Glutamatergic neuron (in vitro differentiated cells): ENCODE measurements around the gene PRORP. TPM values are rescaled to one million over a fixed set of nuclear protein-coding genes. Genes with fewer than 3 reads are reported as not detected.
"Not testable (repeated sequence)": the region's sequence is repeated elsewhere in the genome, so short reads cannot be mapped to it uniquely, and the experiment has no call there.

Experiments
- DNase-seq: peaks from one replicate; pipeline ENCODE4 v3.0.0; 2022
- H3K27ac Mint-ChIP-seq: one replicate; pipeline ENCODE4 v1.8.0; 2020; ENCODE audit warnings: mild to moderate bottlenecking, mixed read lengths, inconsistent platforms; ENCODE audit not compliant: unreplicated experiment
- H3K27me3 Mint-ChIP-seq: one replicate; pipeline ENCODE4 v1.8.0; 2020; ENCODE audit warnings: mild to moderate bottlenecking, moderate library complexity, mixed read lengths, inconsistent platforms; ENCODE audit not compliant: unreplicated experiment
- H3K36me3 Mint-ChIP-seq: one replicate; pipeline ENCODE4 v1.8.0; 2020; ENCODE audit warnings: mild to moderate bottlenecking, mixed read lengths, inconsistent platforms; ENCODE audit not compliant: unreplicated experiment
- H3K4me1 Mint-ChIP-seq: one replicate; pipeline ENCODE4 v1.8.0; 2020; ENCODE audit warnings: mild to moderate bottlenecking, low read depth, mixed read lengths, inconsistent platforms; ENCODE audit not compliant: unreplicated experiment
- H3K4me3 Mint-ChIP-seq: one replicate; pipeline ENCODE4 v1.8.0; 2020; ENCODE audit warnings: mild to moderate bottlenecking, mixed read lengths, inconsistent platforms; ENCODE audit not compliant: unreplicated experiment
- H3K9me3 Mint-ChIP-seq: one replicate; pipeline ENCODE4 v1.8.0; 2020; ENCODE audit warnings: mild to moderate bottlenecking, moderate library complexity, mixed read lengths, inconsistent platforms; ENCODE audit not compliant: unreplicated experiment
- CTCF ChIP-seq: fragments of 200-600 bp; sonication (generic); IDR thresholded peaks from one replicate; pipeline ENCODE4 v1.5.0; 2021; ENCODE audit not compliant: partially characterized antibody, unreplicated experiment
- total RNA-seq: library from RNA; stranded (reverse); fragmentation: NEBNext Ultra II Directional; extraction: Animal tissue kit (Norgen Biotek cat#: 25700); gene quantifications from one replicate; pipeline ENCODE4 v1.2.1, GENCODE V29; 2021; ENCODE audit not compliant: unreplicated experiment

The PRORP gene
- total RNA-seq, 1 donor from 2014 or later = 20.5 TPM

DNA sequence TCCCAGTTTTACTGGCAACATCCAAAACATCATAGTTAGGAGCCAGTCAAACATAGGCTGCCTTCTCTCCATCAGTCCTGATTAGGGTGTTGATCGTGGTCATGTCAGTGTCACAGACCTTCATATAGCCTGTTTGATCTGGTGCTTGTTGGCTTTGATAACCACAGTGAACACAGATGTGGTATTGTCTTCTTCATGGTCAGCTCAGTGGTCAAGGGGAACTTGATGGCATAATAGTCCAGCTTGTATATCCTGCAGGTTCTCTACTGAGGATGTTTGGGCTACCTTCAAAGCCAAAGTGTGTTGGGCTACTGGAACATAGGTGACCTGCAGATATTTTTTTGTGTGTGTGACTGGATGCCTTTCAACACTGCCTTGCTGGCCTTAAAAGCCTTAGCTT, 21.7 kb downstream of the PRORP start:
- no peak for TF ChIP-seq CTCF
- H3K27me3 Mint-ChIP-seq = no peaks in the 10 kb centered on the region
- no peaks in the 10 kb centered on the region for H3K4me1 Mint-ChIP-seq
- H3K36me3 Mint-ChIP-seq = no peaks in the 10 kb centered on the region
- no peak overlapping the region for H3K27ac Mint-ChIP-seq
- DNase-seq = no peak
- no peaks in the 10 kb centered on the region for H3K9me3 Mint-ChIP-seq
- no peak overlapping the region for H3K4me3 Mint-ChIP-seq

GRCh38 chr14:35146711-35147149, 24.4 kb downstream of the PRORP start:
- DNase-seq = no peak

DNA sequence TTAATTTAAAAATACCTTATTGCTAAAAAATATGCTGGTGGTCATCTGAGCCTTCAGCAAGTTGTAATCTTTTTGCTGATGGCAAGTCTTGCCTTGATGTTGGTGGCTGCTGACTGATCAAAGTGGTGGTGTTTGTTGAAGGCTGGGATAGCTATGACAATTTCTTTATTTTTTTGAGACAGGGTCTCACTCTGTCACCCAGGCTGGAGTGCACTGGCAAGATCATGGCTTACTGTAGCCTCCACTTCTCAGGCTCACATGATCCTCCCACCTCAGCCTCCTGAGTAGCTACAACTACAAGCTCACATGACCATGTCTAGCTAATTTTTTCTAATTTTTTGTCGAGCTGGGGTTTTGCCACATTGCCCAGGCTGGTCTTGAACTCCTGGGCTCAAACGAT, 24.8 kb downstream of the PRORP start:
- no peak overlapping the region for H3K4me3 Mint-ChIP-seq
- no peak for DNase-seq
- H3K4me1 Mint-ChIP-seq = peaks cover 6% of the 10 kb centered on the region
- no peak overlapping the region for H3K27ac Mint-ChIP-seq
- H3K27me3 Mint-ChIP-seq = no peaks in the 10 kb centered on the region
- H3K36me3 Mint-ChIP-seq = no peaks in the 10 kb centered on the region
- no peak for TF ChIP-seq CTCF
- peaks cover 3% of the 10 kb centered on the region for H3K9me3 Mint-ChIP-seq

More at GRCh38 chr14:35146711-35147149, 24.4 kb downstream of the PRORP start:
- H3K4me3 Mint-ChIP-seq = no peak overlapping the region
- no peak for TF ChIP-seq CTCF
- H3K9me3 Mint-ChIP-seq = peaks cover 3% of the 10 kb centered on the region
- H3K4me1 Mint-ChIP-seq = peaks cover 4% of the 10 kb centered on the region
- no peak overlapping the region for H3K27ac Mint-ChIP-seq
- no peaks in the 10 kb centered on the region for H3K36me3 Mint-ChIP-seq
- H3K27me3 Mint-ChIP-seq = no peaks in the 10 kb centered on the region

DNA sequence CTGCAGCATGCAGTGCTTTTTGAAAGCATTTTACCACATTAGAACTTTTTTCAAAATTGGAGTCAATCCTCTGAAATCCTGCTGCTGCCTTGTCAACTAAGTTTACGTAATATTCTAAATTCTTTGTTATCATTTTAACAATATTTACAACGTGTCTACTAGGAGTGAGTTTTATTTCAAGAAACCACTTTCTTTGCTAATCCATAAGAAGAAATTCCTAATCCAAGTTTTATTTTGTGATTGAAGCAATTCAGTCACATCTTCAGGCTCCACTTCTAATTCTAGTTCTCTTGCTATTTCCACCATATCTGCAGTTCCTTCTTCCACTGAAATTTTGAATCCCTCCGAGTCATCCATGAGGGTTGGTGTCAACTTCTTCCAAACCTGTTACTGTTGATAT, 25.4 kb downstream of the PRORP start:
- H3K9me3 Mint-ChIP-seq = peaks cover 3% of the 10 kb centered on the region
- H3K27me3 Mint-ChIP-seq = no peaks in the 10 kb centered on the region
- no peaks in the 10 kb centered on the region for H3K36me3 Mint-ChIP-seq
- TF ChIP-seq CTCF = no peak
- H3K27ac Mint-ChIP-seq = no peak overlapping the region
- peaks cover 6% of the 10 kb centered on the region for H3K4me1 Mint-ChIP-seq
- H3K4me3 Mint-ChIP-seq = no peak overlapping the region
- DNase-seq = no peak

- no peak for TF ChIP-seq CTCF
Observed at GRCh38 chr14:35149239-35149638, 26.9 kb downstream of the PRORP start.

DNA sequence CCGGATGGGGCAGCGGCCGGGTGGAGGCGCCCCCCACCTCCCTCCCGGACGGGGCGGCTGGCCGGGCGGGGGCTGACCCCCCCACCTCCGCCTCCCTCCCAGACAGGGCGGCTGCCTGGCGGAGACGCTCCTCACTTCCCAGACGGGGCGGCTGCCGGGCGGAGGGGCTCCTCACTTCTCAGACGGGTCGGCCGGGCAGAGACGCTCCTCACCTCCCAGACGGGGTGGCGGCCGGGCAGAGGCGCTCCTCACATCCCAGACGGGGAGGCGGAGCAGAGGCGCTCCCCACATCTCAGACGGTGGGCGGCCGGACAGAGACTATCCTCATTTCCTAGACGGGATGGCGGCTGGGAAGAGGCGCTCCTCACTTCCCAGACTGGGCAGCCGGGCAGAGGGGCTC, 30.2 kb downstream of the PRORP start:
- not testable (repeated sequence) for H3K4me3 Mint-ChIP-seq, H3K4me1 Mint-ChIP-seq, H3K27me3 Mint-ChIP-seq, H3K36me3 Mint-ChIP-seq, DNase-seq, H3K27ac Mint-ChIP-seq, H3K9me3 Mint-ChIP-seq

More at GRCh38 chr14:35149239-35149638, 26.9 kb downstream of the PRORP start:
- no peak overlapping the region for H3K27ac Mint-ChIP-seq
- peaks cover 5% of the 10 kb centered on the region for H3K36me3 Mint-ChIP-seq
- H3K27me3 Mint-ChIP-seq = peaks cover 2% of the 10 kb centered on the region
- H3K4me1 Mint-ChIP-seq = peaks cover 6% of the 10 kb centered on the region
- peaks cover 3% of the 10 kb centered on the region for H3K9me3 Mint-ChIP-seq
- no peak overlapping the region for H3K4me3 Mint-ChIP-seq
- no peak for DNase-seq
